Bronchial smooth muscle cell (primary cell): ENCODE results near the gene WFDC12. TPM values are rescaled to one million over a fixed set of nuclear protein-coding genes. Genes with fewer than 3 reads are reported as not detected.

Experiments used
- total RNA-seq: library from RNA; depleted of rRNA; stranded (reverse); fragments of >200 nt; gene quantifications from 2 replicates; pipeline ENCODE4 v1.2.1, GENCODE V29; 2014

WFDC12 gene
- not detected in 2 replicates for total RNA-seq

GRCh38 chr20:45124365-45124764 lies at the start of gene WFDC12:
WFDC12 (minus strand) TSS chr20:45124465; CDS start chr20:45124447, 18 bp downstream.

GRCh38 chr20:45114465-45115385 lies 9.5 kb downstream of the WFDC12 start, which contains the start of gene WFDC5:
WFDC5 (minus strand) TSS chr20:45115174; CDS start chr20:45115083, 91 bp downstream.

GRCh38 chr20:45100563-45101245 lies 23.6 kb downstream of the WFDC12 start, which contains the start of gene KCNS1:
KCNS1 (minus strand) TSS chr20:45101127; CDS start chr20:45099236, 1,891 bp downstream.

Other genes with a start within 250 kb of the WFDC12 start
- 38.5 and 68.7 TPM in 2 replicates for gene YWHAB, start 238.8 kb downstream of the WFDC12 start, total RNA-seq
- gene PABPC1L, start 214.4 kb downstream of the WFDC12 start, total RNA-seq, result 6.8 and 15.5 TPM in 2 replicates
- gene TOMM34, start 164.1 kb downstream of the WFDC12 start, total RNA-seq, result 6.5 and 19.7 TPM in 2 replicates
- 16.1 and 24.0 TPM in 2 replicates for gene STK4, start 158.0 kb downstream of the WFDC12 start, total RNA-seq
- 0.09 and 0.79 TPM in 2 replicates for gene KCNS1, start 23.3 kb downstream of the WFDC12 start, total RNA-seq
- gene WFDC5, start 9.3 kb downstream of the WFDC12 start, total RNA-seq, result not detected in 2 replicates
- gene PI3, start 50.4 kb upstream of the WFDC12 start, total RNA-seq, result not detected in 2 replicates
- gene SEMG1, start 82.6 kb upstream of the WFDC12 start, total RNA-seq, result not detected in 2 replicates
- not detected in 2 replicates for gene SEMG2, start 96.9 kb upstream of the WFDC12 start, total RNA-seq
- 1.1 and 2.8 TPM in 2 replicates for gene SLPI, start 130.1 kb upstream of the WFDC12 start, total RNA-seq
- gene RBPJL, start 182.4 kb upstream of the WFDC12 start, total RNA-seq, result not detected in 2 replicates
- gene MATN4, start 183.8 kb upstream of the WFDC12 start, total RNA-seq, result 0.17 TPM in 1 of 2 replicates, not detected in the other
- 78.1 and 98.7 TPM in 2 replicates for gene SDC4, start 224.0 kb upstream of the WFDC12 start, total RNA-seq
- gene SYS1, start 238.7 kb upstream of the WFDC12 start, total RNA-seq, result 15.8 and 34.5 TPM in 2 replicates